Activated gamma-delta T cell treated with Interleukin-2 at 50 U/mL for 16 hours (primary cell): Measurements from ENCODE around the gene SYAP1.
"Not testable (repeated sequence)": the region's sequence is repeated elsewhere in the genome, so short reads cannot be mapped to it uniquely, and the experiment has no call there.

ENCODE experiments used
- DNase-seq: peaks from one replicate; pipeline ENCODE4 v3.0.0-alpha.2; 2020

SYAP1 gene

GRCh38 chrX:16726347-16726988, 7.1 kb downstream of the SYAP1 start:
- DNase-seq: not testable (repeated sequence)

GRCh38 chrX:16727637-16728036, 8.2 kb downstream of the SYAP1 start:
- no peak for DNase-seq

- no peak for DNase-seq
Measured at GRCh38 chrX:16730450-16730849, 11.0 kb downstream of the SYAP1 start.

- no peak for DNase-seq
Measured at GRCh38 chrX:16733013-16733412, 13.6 kb downstream of the SYAP1 start.

- no peak for DNase-seq
Measured at GRCh38 chrX:16737024-16737423, 17.6 kb downstream of the SYAP1 start.

- no peak for DNase-seq
Measured at GRCh38 chrX:16739574-16739973, 20.2 kb downstream of the SYAP1 start.

- DNase-seq: no peak
Measured at GRCh38 chrX:16743604-16744325, 24.4 kb downstream of the SYAP1 start.

- DNase-seq: no peak
Measured at GRCh38 chrX:16745102-16745501, 25.7 kb downstream of the SYAP1 start.

- DNase-seq: no peak
Measured at GRCh38 chrX:16745659-16746058, 26.2 kb downstream of the SYAP1 start.

GRCh38 chrX:16748425-16748824, 29.0 kb downstream of the SYAP1 start:
- DNase-seq: no peak

GRCh38 chrX:16750136-16750535, 30.7 kb downstream of the SYAP1 start:
- DNase-seq: no peak

- no peak for DNase-seq
Measured at GRCh38 chrX:16754019-16754418, 34.6 kb downstream of the SYAP1 start.

GRCh38 chrX:16756724-16757123, 37.3 kb downstream of the SYAP1 start:
- no peak for DNase-seq

- DNase-seq: not testable (repeated sequence)
Measured at GRCh38 chrX:16761500-16761899, 42.1 kb downstream of the SYAP1 start.

- no peak for DNase-seq
Measured at GRCh38 chrX:16762579-16762978, 43.2 kb downstream of the SYAP1 start.

GRCh38 chrX:16765594-16765993, 46.2 kb downstream of the SYAP1 start:
- no peak for DNase-seq

- no peak for DNase-seq
Measured at GRCh38 chrX:16770970-16771482, 51.6 kb downstream of the SYAP1 start.

- DNase-seq: no peak
Measured at GRCh38 chrX:16771483-16772398, 52.3 kb downstream of the SYAP1 start.

GRCh38 chrX:16772460-16772859, 53.0 kb downstream of the SYAP1 start:
- DNase-seq: no peak

- DNase-seq: no peak
Measured at GRCh38 chrX:16774746-16775145, 55.3 kb downstream of the SYAP1 start.

GRCh38 chrX:16778545-16778944, 59.1 kb downstream of the SYAP1 start:
- DNase-seq: no peak

- DNase-seq: no peak
Measured at GRCh38 chrX:16778993-16779392, 59.6 kb downstream of the SYAP1 start.

- not testable (repeated sequence) for DNase-seq
Measured at GRCh38 chrX:16779815-16780214, 60.4 kb downstream of the SYAP1 start.
